Stimulated activated naive CD8-positive, alpha-beta T cell treated with anti-CD3 and anti-CD28 coated beads, Interleukin-15, Interleukin-2, amounts not matched to agents 100 ng/mL and 50 ng/mL, for 24 hours (primary cell): ENCODE measurements around the gene B3GAT1.

ENCODE experiments used
- H3K27ac Mint-ChIP-seq: one replicate; pipeline ENCODE4 v1.8.0; 2021; ENCODE audit warnings: mild to moderate bottlenecking, mixed read lengths
- H3K27me3 Mint-ChIP-seq: one replicate; pipeline ENCODE4 v1.8.0; 2021; ENCODE audit warnings: mixed read lengths
- H3K36me3 Mint-ChIP-seq: one replicate; pipeline ENCODE4 v1.8.0; 2021; ENCODE audit warnings: low read depth, mixed read lengths
- H3K4me1 Mint-ChIP-seq: one replicate; pipeline ENCODE4 v1.8.0; 2021; ENCODE audit warnings: low read depth, mixed read lengths
- H3K4me3 Mint-ChIP-seq: one replicate; pipeline ENCODE4 v1.8.0; 2021; ENCODE audit warnings: mild to moderate bottlenecking, mixed read lengths
- H3K9me3 Mint-ChIP-seq: one replicate; pipeline ENCODE4 v1.8.0; 2021; ENCODE audit warnings: mixed read lengths

Gene B3GAT1

DNA sequence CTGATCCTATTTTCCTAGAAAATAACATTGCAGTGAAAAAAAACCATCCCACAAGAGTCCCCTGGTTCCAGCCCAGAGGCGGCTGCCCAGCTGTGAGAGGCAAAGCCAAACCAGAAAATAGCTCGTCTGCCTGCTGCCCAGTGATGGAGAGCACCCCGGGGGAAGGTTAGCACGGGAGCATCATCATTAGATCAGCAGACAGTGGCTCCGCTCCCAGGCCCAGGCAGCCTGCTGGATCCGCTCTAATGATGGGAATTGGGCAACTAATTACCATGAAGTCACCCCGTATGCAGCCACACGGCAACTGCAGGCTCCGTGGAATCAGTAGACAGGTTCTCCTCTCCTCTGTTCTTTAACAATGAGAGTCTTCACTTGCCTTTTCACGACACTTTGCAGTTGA lies 17.1 kb upstream of the B3GAT1 start:
- peaks cover 14% of the 10 kb centered on the region for H3K27me3 Mint-ChIP-seq
- H3K4me3 Mint-ChIP-seq, result no peak overlapping the region
- H3K27ac Mint-ChIP-seq, result no peak overlapping the region

DNA sequence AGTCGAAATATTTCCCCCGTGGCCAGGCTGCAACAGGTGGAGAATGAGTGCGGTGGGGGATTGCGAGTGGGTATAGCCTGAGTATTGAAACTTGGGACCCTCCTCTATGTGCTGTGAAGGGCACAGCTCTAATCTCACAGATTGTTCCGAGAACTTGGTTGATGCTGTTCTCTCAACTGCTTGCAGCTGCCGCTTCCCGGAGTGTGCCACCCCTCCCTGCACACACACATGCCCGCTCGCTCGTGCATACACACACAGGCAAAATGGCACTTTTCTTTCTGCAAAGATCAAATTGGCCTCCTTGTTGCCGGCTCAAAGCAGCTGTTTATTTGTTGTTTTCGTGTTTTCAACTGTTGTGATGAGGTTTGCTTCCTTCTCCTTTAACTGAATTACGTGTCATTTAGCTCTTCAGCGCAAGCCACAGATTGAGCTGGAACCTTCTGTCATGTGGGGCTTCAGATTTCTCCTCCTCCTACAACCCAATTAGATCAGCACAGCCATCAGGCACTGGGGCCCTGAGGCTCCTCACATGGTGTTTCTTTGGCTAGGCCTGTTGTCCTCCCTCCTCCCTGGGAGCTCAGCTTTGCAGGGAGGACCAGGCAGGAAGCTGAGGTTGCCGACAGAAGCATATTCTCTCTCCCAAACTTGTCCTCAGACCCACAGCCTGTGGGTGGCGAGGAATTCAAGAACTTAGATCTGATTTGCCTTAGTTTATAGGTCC lies 13.9 kb upstream of the B3GAT1 start:
- no peaks in the 10 kb centered on the region for H3K36me3 Mint-ChIP-seq

More for the DNA sequence above, 17.1 kb upstream of the B3GAT1 start:
- no peaks in the 10 kb centered on the region for H3K4me1 Mint-ChIP-seq
- H3K36me3 Mint-ChIP-seq, result no peaks in the 10 kb centered on the region
- H3K9me3 Mint-ChIP-seq, result no peaks in the 10 kb centered on the region

DNA sequence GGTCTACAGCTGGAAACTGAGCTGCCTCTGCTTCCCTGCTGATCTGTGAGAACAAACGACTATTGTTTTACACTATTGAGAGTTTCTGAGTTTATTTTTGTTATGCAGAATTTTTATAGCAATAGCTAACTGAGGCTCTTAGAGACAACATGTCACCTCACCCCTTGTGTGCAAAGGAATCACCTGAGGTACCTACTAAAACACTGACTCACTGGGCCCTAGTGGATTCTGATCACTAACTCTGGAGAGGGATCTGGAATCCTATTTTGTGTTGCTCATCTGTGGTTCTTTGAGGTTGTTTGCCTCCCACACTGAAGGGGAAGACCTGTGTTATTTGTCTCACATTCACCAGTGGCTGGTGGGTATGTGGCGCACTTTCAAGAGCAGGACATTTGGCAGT lies 13.4 kb upstream of the B3GAT1 start:
- Mint-ChIP-seq H3K9me3 (no peaks in the 10 kb centered on the region), H3K36me3 (no peaks in the 10 kb centered on the region), H3K4me1 (no peaks in the 10 kb centered on the region), H3K27me3 (peaks cover 9% of the 10 kb centered on the region), H3K27ac (no peak overlapping the region), H3K4me3 (no peak overlapping the region)

More for the DNA sequence above, 13.9 kb upstream of the B3GAT1 start:
- Mint-ChIP-seq H3K4me3 (no peak overlapping the region), H3K9me3 (no peaks in the 10 kb centered on the region), H3K27ac (no peak overlapping the region), H3K4me1 (no peaks in the 10 kb centered on the region), H3K27me3 (peaks cover 9% of the 10 kb centered on the region)

DNA sequence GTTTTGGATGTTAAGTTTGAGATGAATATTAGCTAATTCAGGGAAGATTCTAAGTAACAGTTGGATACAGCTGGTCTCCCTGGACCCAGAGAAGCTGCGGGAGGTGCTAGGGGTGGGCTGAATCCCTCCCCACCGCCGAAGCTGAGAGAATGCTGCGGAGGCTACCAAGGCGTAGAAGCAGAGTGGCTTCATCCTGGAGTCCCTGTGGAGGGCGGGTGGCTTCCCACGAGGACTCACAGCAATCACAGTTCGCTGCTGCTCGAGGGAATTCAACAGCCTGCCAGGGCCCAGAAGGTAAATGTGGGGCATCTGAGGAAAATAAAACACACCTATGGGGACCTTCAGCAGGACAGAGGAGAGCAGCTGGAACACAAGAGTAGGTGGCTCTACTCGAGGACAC lies 11.1 kb upstream of the B3GAT1 start:
- Mint-ChIP-seq H3K4me1 (no peaks in the 10 kb centered on the region), H3K9me3 (no peaks in the 10 kb centered on the region), H3K36me3 (no peaks in the 10 kb centered on the region), H3K27ac (no peak overlapping the region), H3K27me3 (peaks cover 4% of the 10 kb centered on the region), H3K4me3 (no peak overlapping the region)

DNA sequence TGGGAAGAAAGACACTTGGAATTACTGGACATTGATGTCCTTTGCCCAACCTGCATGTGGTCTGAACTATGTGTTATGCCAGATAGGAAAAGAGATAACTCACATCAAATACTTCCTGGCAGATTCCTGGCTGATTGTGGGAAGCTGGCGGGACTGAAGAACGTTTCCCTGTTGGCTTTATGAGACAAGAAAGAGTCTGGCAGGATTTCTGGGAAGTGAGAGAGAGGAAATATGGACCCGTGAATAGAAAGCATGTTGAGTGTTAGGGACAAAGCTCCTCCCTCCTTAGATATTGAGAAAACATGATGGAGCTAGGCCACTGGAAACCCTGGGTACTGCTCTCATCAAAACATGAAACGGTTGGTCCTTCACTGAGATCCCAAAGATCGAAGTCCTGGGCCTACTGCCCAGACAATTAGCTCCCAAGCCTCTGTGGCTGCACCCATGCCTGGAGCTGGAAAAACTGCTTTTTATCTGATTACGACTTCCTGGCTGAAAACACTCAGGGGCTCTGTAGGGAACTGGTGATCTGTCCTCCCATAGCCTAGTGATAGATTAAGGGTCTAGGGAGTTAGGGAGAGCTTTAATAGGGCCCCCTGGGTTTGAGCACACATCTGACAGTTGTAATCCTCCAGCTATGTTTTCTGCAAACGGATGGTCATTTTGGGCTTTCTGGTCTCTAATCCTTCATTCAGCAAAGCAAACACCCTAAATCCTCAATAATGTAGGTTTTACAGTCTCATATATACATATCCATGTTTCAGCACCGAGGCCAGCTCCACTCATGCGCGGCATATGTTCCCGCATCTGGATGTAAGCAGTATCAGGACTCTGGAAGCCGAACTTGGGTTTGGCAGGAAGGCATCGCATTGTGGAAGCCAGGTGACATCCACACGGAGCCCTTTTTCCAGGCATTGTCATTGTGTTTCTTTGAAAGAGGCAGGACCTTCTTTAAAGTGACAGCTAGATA lies 6.1 kb upstream of the B3GAT1 start:
- H3K27me3 Mint-ChIP-seq, result peaks cover 28% of the 10 kb centered on the region
- H3K36me3 Mint-ChIP-seq, result no peaks in the 10 kb centered on the region
- no peak overlapping the region for H3K27ac Mint-ChIP-seq
- H3K9me3 Mint-ChIP-seq, result no peaks in the 10 kb centered on the region
- no peak overlapping the region for H3K4me3 Mint-ChIP-seq
- H3K4me1 Mint-ChIP-seq, result no peaks in the 10 kb centered on the region

DNA sequence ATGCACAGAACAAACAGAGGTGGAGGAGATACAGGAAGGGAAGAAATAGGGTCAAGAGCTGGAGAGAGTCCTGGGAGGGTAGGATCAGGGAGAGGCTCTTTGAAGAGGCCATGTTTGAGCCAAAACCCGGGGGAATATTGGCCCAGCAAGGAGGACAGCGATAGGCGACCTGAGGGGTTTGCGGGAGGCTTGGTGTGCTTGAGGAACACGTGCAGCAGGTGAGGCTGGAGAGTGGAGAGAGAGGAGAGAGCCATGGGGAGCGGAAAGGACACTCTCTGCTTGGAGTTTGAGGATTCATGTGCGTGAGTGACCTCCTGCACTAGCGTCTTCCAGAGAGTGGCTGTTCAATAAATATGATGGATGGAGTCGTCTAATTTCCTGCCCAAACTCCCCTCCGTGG lies 4.7 kb upstream of the B3GAT1 start:
- H3K36me3 Mint-ChIP-seq, result no peaks in the 10 kb centered on the region
- no peak overlapping the region for H3K27ac Mint-ChIP-seq

DNA sequence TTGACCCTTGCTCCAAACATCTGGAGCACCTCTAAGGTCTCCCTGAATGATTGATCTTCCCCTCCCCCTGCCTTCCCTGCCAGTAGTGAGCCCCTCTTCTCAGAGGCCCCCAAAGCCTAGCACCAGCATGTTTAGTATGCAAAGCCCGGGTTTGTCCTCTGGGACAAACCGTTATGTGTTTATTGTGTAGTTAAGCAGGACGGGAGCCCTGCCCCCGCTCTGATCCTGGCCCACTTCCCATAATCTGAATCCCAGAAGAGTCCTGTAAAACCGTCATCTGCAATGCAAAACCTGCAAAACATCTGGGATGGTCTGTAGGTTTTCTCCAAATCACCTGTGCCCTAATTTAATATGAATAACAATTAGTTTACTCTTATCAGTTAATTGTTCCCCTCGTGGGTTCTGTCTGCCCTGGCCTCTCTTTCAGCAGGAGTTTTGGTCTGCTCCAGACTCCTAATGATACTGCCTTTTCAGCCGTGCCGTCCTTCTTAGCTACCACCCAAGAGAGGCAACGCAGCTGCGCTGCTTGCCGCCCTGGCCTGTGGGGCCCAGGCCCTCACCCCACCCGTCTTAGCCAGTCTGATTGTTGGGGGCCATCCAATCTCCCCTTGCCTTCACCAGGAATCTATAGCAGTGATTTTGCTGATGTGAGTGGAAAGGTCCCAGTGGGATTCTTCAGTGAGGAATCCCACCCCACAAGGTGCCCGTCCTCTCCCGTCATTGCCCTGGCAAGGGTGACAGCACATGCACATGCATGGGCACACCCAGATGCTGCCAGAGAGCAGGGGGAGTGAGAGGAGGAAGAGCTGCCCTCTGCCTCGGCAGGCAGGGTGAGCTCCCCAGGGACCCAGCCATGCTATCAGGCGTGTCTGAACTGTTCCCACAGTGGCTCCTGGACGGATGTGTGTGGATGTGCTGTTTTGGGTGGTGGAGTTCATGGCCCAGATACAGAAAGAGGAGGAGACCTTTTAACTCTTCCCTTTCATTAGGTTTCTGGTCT lies 3.0 kb upstream of the B3GAT1 start:
- Mint-ChIP-seq H3K9me3 (no peaks in the 10 kb centered on the region), H3K27me3 (peaks cover 45% of the 10 kb centered on the region), H3K4me1 (peaks cover 6% of the 10 kb centered on the region), H3K4me3 (no peak overlapping the region), H3K27ac (no peak overlapping the region), H3K36me3 (no peaks in the 10 kb centered on the region)

More for the DNA sequence above, 4.7 kb upstream of the B3GAT1 start:
- Mint-ChIP-seq H3K9me3 (no peaks in the 10 kb centered on the region), H3K4me1 (no peaks in the 10 kb centered on the region), H3K27me3 (peaks cover 31% of the 10 kb centered on the region), H3K4me3 (no peak overlapping the region)

DNA sequence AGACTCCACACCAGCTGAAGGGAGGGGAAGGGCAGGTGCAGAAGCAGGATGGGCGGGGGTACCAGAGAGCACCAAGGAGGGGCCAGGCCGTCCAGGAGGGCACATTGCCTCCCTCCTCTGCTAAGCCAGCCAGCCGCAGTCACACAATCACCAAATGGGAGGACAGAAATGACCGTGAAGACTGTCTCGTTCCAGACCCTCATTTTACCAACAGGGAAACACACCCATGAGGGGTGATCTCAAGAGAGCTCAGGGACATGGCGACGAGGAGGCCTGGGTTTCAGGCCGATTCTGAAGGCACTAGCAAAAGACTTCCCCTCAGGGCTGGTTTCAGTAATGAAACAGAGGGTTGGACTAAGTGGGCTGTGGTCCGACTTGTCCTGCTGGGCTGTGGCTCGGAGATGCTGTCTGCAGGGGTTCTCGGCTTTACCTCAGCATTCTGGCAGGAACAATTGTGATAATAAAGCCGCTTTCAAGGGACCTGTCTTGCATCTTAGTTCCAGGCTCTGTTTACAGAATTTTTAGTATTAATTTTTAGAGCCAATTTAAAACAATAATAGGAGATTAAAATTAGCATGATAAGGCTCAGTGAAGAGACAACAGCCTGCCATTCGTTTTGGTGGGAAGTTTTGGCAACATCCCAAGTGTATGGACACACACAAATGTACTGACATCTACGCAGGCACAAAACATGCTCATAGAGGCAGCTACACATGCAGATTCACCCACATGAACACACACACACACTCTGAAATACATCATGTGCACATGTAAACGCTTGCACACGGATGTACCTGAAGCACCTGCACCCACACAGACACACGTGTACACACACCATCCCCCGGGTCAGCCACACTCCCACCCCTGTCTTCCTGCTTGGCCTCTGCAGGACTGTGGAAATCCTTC lies 2.0 kb upstream of the B3GAT1 start:
- H3K27ac Mint-ChIP-seq, result no peak overlapping the region
- H3K36me3 Mint-ChIP-seq, result no peaks in the 10 kb centered on the region
- H3K4me3 Mint-ChIP-seq, result peak overlapping the region; percentile 30

DNA sequence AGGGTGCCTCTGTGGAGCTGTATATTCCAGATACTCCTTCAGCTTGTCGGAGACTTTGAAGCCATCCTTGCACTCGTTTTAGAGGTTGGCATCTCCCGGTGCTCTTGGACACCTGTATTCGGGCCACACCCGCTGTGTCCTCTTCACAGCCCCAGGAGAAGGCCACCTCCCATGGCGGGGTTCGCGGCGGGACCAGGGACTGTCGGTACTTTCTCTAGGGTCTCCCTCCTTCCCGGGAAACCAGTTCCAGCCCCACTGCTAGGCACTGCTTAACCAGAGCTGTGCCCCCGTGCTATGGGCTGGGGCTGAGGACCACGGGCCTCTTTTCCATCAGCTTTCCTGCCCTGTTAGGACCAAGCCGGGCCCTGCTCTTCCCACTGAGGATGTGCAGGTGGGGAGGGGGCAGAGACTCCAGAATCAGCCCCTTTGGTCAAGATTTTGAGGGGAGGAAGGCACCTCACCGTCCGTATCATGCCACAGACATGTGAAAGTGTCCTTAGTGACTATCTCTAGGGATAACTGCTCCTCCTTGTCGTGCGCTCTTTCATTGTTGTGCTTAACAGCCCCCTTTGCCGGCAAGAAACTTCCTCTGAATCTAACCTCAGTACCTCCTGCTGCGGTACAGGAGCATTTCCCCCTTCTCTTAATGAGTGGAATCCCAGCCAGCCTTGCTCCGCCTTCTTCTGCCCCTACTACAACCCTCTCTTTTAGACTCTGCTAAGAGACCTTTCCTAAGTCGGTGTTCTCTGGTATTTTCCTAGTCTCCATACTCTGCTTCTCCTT lies 1.2 kb upstream of the B3GAT1 start:
- Mint-ChIP-seq H3K4me1 (peaks cover 6% of the 10 kb centered on the region), H3K27ac (no peak overlapping the region), H3K9me3 (no peaks in the 10 kb centered on the region), H3K4me3 (peak overlapping the region; percentile 47), H3K36me3 (no peaks in the 10 kb centered on the region), H3K27me3 (peaks cover 54% of the 10 kb centered on the region)

More for the DNA sequence above, 2.0 kb upstream of the B3GAT1 start:
- Mint-ChIP-seq H3K27me3 (peaks cover 54% of the 10 kb centered on the region), H3K9me3 (no peaks in the 10 kb centered on the region), H3K4me1 (peaks cover 6% of the 10 kb centered on the region)

DNA sequence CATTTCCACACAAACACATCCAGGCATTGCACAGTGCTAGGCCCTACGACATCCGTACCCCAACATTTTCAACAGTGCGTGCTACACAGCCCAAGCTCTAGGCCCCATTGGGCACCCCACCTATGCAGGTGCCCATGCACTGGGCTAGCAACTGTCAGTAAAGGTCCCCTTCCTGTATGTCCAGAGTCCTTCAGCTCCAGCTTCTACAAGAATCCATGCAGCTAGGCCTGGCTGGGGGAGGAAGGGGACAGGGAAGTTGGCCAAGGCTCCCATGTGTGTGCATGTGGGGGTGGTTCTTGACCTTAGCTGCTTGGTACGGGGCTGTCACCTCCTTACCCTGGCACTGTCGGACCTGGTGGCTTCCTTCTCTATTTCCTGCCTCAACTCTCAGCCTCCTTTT lies 1.3 kb downstream of the B3GAT1 start:
- H3K27me3 Mint-ChIP-seq, result peaks cover 66% of the 10 kb centered on the region
- H3K9me3 Mint-ChIP-seq, result no peaks in the 10 kb centered on the region
- H3K36me3 Mint-ChIP-seq, result no peaks in the 10 kb centered on the region
- peak overlapping the region; percentile 20 for H3K4me3 Mint-ChIP-seq
- no peak overlapping the region for H3K27ac Mint-ChIP-seq
- peaks cover 6% of the 10 kb centered on the region for H3K4me1 Mint-ChIP-seq

DNA sequence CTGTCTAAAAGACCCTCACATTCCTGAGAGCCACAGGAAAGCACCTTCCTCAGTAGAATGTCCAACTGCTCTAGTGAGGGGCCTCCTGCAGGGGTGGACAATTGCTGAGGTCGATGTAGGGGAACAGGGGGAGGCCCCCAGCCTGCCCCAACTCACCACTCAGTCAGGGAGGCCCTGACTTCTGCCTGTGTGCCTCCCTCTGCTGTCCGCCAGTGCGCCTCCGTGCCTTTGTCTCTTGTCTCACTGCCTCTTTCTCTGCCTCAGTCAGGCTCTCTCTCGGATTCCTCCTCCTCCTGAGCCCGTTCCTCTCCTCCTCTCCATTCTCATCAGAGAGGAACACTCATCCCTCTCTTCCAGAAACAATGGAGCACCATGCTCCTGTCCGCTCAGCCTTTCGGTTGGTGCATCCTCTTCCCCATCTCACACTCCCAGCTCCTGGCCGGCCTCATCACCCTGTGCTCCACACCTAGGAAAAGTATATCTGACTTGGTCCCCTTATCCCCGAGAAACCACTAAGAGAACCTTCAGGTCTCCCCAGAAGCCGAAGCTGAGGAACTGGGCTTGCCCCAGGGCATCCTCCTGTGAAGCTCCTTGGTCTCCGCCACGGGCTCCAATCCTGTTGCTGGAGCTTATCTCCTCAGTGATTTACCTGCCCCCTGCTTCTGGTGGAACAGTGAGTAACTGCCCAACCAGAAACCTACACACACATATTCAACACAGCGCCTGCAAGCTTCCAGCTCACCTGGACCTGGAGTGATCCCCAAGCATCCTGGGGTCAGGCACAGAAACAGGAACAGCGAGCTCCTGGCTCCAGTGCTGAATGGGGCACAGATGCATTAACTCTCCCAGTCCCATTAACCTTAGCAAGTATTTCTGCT lies 2.3 kb downstream of the B3GAT1 start:
- H3K36me3 Mint-ChIP-seq, result no peaks in the 10 kb centered on the region
- H3K27ac Mint-ChIP-seq, result no peak overlapping the region
- H3K4me1 Mint-ChIP-seq, result peaks cover 6% of the 10 kb centered on the region
- H3K27me3 Mint-ChIP-seq, result peaks cover 63% of the 10 kb centered on the region
- H3K9me3 Mint-ChIP-seq, result no peaks in the 10 kb centered on the region
- H3K4me3 Mint-ChIP-seq, result no peak overlapping the region

DNA sequence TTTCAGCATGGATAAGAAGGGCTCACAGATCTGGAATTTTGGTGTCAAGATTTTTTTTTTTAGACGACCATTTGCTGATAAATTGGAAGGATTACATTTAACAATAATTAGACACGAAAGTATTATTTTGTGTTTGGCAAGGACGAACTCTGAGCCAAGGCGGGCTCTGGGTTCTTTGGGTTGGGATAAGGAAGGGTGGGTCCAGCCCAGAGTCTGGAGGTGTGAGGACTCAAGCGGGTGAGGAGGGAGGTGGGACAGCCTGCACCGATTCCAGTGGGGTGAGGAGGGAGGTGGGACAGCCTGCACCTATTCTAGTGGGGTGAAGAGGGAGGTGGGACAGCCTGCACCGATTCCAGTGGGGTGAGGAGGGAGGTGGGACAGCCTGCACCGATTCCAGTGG lies 4.1 kb downstream of the B3GAT1 start:
- Mint-ChIP-seq H3K27me3 (peaks cover 55% of the 10 kb centered on the region), H3K4me3 (no peak overlapping the region), H3K36me3 (no peaks in the 10 kb centered on the region), H3K9me3 (no peaks in the 10 kb centered on the region), H3K4me1 (peaks cover 6% of the 10 kb centered on the region), H3K27ac (no peak overlapping the region)
